OCI-LY7 (cell line): ENCODE data around the gene VSX2.
A peak's percentile ranks its signal among the peaks of the same experiment; 100 is the strongest.

ENCODE experiments used
- CTCF ChIP-seq: fragments of 200-600 bp; sonication (generic); conservative IDR thresholded peaks from 2 replicates; pipeline ENCODE4 v1.5.1; 2014; ENCODE audit warnings: mild to moderate bottlenecking, antibody characterized with exemption, low read length, moderate library complexity, mixed read lengths
- EZH2phosphoT487 ChIP-seq: fragments of 200-600 bp; sonication (generic); IDR thresholded peaks from 2 replicates; pipeline ENCODE4 v1.6.1; 2018; ENCODE audit warnings: low read depth, borderline replicate concordance, mild to moderate bottlenecking, mixed run types, antibody characterized with exemption, low read length, moderate library complexity, mixed read lengths

- peak; percentile 79 for TF ChIP-seq CTCF
- no peak for TF ChIP-seq EZH2phosphoT487
Measured at GRCh38 chr14:74302152-74302628, 62.9 kb downstream of the VSX2 start.
